ENCODE data around the gene HNRNPLL.

The HNRNPLL gene

GRCh38 chr2:38554973-38555595 lies 47.6 kb downstream of the HNRNPLL start:
- Histone ChIP-seq H3K4me1 (ENCODE audit: control insufficient read depth, insufficient read depth, low read length) (no peaks in the 10 kb centered on the region), H3K36me3 (ENCODE audit: control insufficient read depth in 2 of 2, insufficient read depth in 1 of 2, low read length in 2 of 2) (peaks cover 0 to 2% of the 10 kb centered on the region in 2 experiments; a peak in 1 of 3 replicates), H3K27ac (ENCODE audit: extremely low read depth, low read depth, low read length) (no peak overlapping the region), H3K9me3 (ENCODE audit: control insufficient read depth, insufficient read depth, low read depth, low read length) (no peaks in the 10 kb centered on the region), H3K4me3 (ENCODE audit: low read depth, low read length) (no peak overlapping the region)
- TF ChIP-seq ZNF16 (tag by site-specific recombination; IDR thresholded peaks at IDR 0.05; ENCODE audit: low read depth) (no peak), ZNF121 (tag by site-specific recombination; IDR thresholded peaks at IDR 0.05) (peak; percentile 66), MZF1 (tag by site-specific recombination; IDR thresholded peaks at IDR 0.05; ENCODE audit: borderline replicate concordance) (no peak)
- TF ChIP-seq, protein P1, sequence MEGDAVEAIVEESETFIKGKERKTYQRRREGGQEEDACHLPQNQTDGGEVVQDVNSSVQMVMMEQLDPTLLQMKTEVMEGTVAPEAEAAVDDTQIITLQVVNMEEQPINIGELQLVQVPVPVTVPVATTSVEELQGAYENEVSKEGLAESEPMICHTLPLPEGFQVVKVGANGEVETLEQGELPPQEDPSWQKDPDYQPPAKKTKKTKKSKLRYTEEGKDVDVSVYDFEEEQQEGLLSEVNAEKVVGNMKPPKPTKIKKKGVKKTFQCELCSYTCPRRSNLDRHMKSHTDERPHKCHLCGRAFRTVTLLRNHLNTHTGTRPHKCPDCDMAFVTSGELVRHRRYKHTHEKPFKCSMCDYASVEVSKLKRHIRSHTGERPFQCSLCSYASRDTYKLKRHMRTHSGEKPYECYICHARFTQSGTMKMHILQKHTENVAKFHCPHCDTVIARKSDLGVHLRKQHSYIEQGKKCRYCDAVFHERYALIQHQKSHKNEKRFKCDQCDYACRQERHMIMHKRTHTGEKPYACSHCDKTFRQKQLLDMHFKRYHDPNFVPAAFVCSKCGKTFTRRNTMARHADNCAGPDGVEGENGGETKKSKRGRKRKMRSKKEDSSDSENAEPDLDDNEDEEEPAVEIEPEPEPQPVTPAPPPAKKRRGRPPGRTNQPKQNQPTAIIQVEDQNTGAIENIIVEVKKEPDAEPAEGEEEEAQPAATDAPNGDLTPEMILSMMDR (tag by site-specific recombination; IDR thresholded peaks at IDR 0.05): 0 out of 2 replicates have a peak, but pooled peaks have one; percentile 18
- POLR2A ChIA-PET: interaction anchor here (0.5 to 1.9 kb wide), 2 partner anchors 31 to 196 kb away, joined by 3 to 8 read pairs; partner anchors contain the start of gene SRSF7
- CTCF ChIA-PET: interaction anchor here (0.6 to 1.4 kb wide), 9 partner anchors 8 to 222 kb away, joined by 3 to 5 read pairs (median 3); partner anchors contain the start of gene HNRNPLL

- Histone ChIP-seq H3K27ac (ENCODE audit: extremely low read depth, low read depth, low read length) (no peak overlapping the region), H3K4me3 (ENCODE audit: low read depth, low read length) (no peak overlapping the region), H3K4me1 (ENCODE audit: control insufficient read depth, insufficient read depth, low read length) (no peaks in the 10 kb centered on the region), H3K36me3 (ENCODE audit: control insufficient read depth in 2 of 2, insufficient read depth in 1 of 2, low read length in 2 of 2) (no peaks in the 10 kb centered on the region), H3K9me3 (ENCODE audit: control insufficient read depth, insufficient read depth, low read depth, low read length) (no peaks in the 10 kb centered on the region)
- ChIA-PET CTCF (interaction anchor here (0.6 to 1.7 kb wide), 3 partner anchors 11 to 272 kb away, joined by 3 to 4 read pairs (median 4); no protein-coding TSS in a partner anchor), POLR2A (interaction anchor here (1.9 kb wide), 1 partner anchor 197 kb away, joined by 8 read pairs; the partner anchor contains the start of gene SRSF7)
- TF ChIP-seq ZNF2 (tag by site-specific recombination; IDR thresholded peaks at IDR 0.05) (no peak), ZNF121 (tag by site-specific recombination; IDR thresholded peaks at IDR 0.05) (peak; percentile 59; the same call in 1 of the 2 replicates)
These were observed 49.2 kb downstream of the HNRNPLL start for GRCh38 chr2:38553554-38553953.

DNA sequence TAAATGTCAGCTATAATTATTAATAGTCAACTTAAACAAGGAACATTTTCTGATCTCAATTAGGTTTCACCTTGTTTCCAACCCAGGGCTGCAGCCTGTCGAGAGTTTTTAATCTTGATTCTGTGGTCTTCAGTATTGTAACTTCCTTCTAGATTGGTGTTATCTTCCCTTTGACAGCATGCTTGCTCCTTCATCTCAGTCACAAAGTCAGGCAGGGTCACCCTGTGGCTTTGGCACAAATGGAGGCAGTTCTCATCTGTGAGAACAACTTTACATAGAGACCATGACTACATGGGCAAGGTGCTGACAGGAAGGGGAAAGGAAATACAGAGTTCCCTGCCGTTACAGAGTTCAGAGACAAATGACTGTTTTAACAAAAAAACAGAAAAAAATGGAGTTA lies 50.5 kb downstream of the HNRNPLL start:
- CTCF ChIA-PET: interaction anchor here (0.6 kb wide), 1 partner anchor 541 kb away, joined by 3 read pairs; no protein-coding TSS in a partner anchor
- Histone ChIP-seq H3K9me3 (ENCODE audit: control insufficient read depth, insufficient read depth, low read depth, low read length) (no peaks in the 10 kb centered on the region), H3K4me3 (ENCODE audit: low read depth, low read length) (no peak overlapping the region), H3K27ac (ENCODE audit: extremely low read depth, low read depth, low read length) (no peak overlapping the region), H3K4me1 (ENCODE audit: control insufficient read depth, insufficient read depth, low read length) (no peaks in the 10 kb centered on the region), H3K36me3 (ENCODE audit: control insufficient read depth in 2 of 2, insufficient read depth in 1 of 2, low read length in 2 of 2) (no peaks in the 10 kb centered on the region)
- POLR2A ChIA-PET: no interaction called here
- no peak for TF ChIP-seq TCF7L2 (IDR thresholded peaks at IDR 0.05; ENCODE audit: borderline replicate concordance, low read depth, low read length)
- no peak for TF ChIP-seq PATZ1 (tag by site-specific recombination; IDR thresholded peaks at IDR 0.05)
- no peak for TF ChIP-seq ZNF549 (tag by site-specific recombination; IDR thresholded peaks at IDR 0.05)
- no peak for TF ChIP-seq ZNF629 (tag by site-specific recombination; IDR thresholded peaks at IDR 0.05)
- TF ChIP-seq, protein P2, sequence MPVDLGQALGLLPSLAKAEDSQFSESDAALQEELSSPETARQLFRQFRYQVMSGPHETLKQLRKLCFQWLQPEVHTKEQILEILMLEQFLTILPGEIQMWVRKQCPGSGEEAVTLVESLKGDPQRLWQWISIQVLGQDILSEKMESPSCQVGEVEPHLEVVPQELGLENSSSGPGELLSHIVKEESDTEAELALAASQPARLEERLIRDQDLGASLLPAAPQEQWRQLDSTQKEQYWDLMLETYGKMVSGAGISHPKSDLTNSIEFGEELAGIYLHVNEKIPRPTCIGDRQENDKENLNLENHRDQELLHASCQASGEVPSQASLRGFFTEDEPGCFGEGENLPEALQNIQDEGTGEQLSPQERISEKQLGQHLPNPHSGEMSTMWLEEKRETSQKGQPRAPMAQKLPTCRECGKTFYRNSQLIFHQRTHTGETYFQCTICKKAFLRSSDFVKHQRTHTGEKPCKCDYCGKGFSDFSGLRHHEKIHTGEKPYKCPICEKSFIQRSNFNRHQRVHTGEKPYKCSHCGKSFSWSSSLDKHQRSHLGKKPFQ (tag by site-specific recombination; IDR thresholded peaks at IDR 0.05): no peak
- TF ChIP-seq PRDM4 (tag by site-specific recombination; IDR thresholded peaks at IDR 0.05): no peak
- TF ChIP-seq ZNF610 (tag by site-specific recombination; IDR thresholded peaks at IDR 0.05; ENCODE audit: borderline replicate concordance): no peak
- no peak for TF ChIP-seq ZBTB6 (tag by site-specific recombination; IDR thresholded peaks at IDR 0.05)
- TF ChIP-seq PRDM1 (tag by site-specific recombination; IDR thresholded peaks at IDR 0.05): no peak
- no peak for TF ChIP-seq ZNF830 (tag by site-specific recombination; IDR thresholded peaks at IDR 0.05; ENCODE audit: low read depth)
- TF ChIP-seq ZNF16 (tag by site-specific recombination; IDR thresholded peaks at IDR 0.05; ENCODE audit: low read depth): no peak
- TF ChIP-seq ZNF311 (tag by site-specific recombination; IDR thresholded peaks at IDR 0.05; ENCODE audit: borderline replicate concordance): no peak
- no peak for TF ChIP-seq ZNF843 (tag by site-specific recombination; IDR thresholded peaks at IDR 0.05)
- no peak for TF ChIP-seq KLF10 (tag by site-specific recombination; IDR thresholded peaks at IDR 0.05)
- TF ChIP-seq KLF9 (tag by site-specific recombination; IDR thresholded peaks at IDR 0.05; ENCODE audit: low read depth): no peak
- TF ChIP-seq ZNF211 (tag by site-specific recombination; IDR thresholded peaks at IDR 0.05; ENCODE audit: low read depth): no peak
- no peak for TF ChIP-seq ZNF658 (tag by site-specific recombination; IDR thresholded peaks at IDR 0.05)

Data from HEK293 (cell line).